ENCODE results near the gene FASTK.
A peak's percentile ranks its signal among the peaks of the same experiment; 100 is the strongest.

Gene FASTK

GRCh38 chr7:151121380-151122170, 41.0 kb upstream of the FASTK start:
- no peak overlapping the region for H3K27ac Mint-ChIP-seq
- no peaks in the 10 kb centered on the region for H3K9me3 Mint-ChIP-seq
- no peak for DNase-seq (ENCODE audit: low spot score in 2 of 2)
- peaks cover 22% of the 10 kb centered on the region for H3K36me3 Mint-ChIP-seq
- H3K4me1 Mint-ChIP-seq = peaks cover 41% of the 10 kb centered on the region
- H3K4me3 Mint-ChIP-seq = no peak overlapping the region
- no peak for ATAC-seq

DNA sequence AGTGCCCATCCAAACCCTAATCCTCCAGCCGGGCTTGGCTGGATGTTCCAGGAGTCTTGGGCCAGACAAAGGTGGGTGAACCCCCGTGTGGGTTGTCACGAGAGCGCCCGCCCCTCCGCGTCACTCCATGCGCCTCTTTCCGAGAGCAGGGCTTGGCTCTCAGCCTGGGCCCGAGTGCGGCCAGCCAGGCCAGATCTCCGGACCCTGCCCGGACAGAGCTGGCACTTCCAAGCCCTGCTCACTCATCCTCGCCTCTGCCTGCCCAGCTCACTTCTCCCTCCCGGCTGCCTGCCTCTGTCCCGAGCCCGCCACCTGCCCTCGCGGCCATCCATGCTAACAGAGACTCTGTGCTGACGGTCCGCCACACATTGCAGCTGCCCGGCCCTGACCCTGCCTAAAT, 40.3 kb upstream of the FASTK start:
- Mint-ChIP-seq H3K9me3 (no peaks in the 10 kb centered on the region), H3K27ac (peak overlapping the region; percentile 14), H3K4me3 (no peak overlapping the region), H3K4me1 (peaks cover 48% of the 10 kb centered on the region), H3K36me3 (peaks cover 22% of the 10 kb centered on the region)
- DNase-seq (ENCODE audit: low spot score in 2 of 2) = no peak
- no peak for ATAC-seq

DNA sequence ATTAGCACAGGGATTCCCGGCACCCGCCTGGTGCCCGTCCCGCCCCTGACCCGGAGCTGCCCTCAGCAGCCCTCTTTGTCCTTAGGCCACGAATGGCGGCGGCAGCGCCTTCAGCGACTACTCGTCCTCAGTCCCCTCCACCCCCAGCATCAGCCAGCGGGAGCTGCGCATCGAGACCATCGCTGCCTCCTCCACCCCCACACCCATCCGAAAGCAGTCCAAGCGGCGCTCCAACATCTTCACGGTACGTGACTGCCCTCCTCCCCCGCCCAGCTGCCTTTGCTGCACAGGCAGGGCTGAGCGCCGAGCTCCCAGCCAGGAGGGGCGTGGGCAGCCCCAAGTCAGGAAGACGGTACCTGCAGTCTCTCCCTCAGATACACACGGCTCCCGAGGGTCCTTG, 39.3 kb upstream of the FASTK start:
- no peak overlapping the region for H3K4me3 Mint-ChIP-seq
- DNase-seq (ENCODE audit: low spot score in 2 of 2) (no peak), ATAC-seq (no peak)
- H3K9me3 Mint-ChIP-seq = no peaks in the 10 kb centered on the region
- H3K27ac Mint-ChIP-seq = peak overlapping the region; percentile 86
- peaks cover 52% of the 10 kb centered on the region for H3K4me1 Mint-ChIP-seq
- peaks cover 22% of the 10 kb centered on the region for H3K36me3 Mint-ChIP-seq

DNA sequence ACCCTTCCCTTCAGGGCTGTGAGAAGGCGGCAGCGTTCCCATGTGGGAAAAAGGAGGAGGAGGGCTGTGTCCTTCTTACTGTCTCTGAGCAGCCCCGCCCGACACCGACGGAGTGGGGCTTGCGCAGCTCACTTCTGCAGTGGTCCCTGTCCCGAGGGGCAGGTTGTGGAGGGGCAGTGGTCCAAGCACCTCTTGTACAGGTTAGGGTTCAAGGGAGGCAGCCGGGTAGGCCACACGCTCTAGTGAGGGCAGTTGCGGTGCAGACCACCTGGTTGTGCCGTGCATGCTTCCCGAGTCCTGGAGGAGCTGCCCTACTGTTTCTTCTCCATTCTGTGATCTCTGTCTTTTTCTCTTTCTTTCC, 38.4 kb upstream of the FASTK start:
- Mint-ChIP-seq H3K27ac (peak overlapping the region; percentile 86), H3K4me1 (peaks cover 47% of the 10 kb centered on the region), H3K36me3 (peaks cover 22% of the 10 kb centered on the region), H3K9me3 (no peaks in the 10 kb centered on the region), H3K4me3 (no peak overlapping the region)
- ATAC-seq (no peak), DNase-seq (ENCODE audit: low spot score in 2 of 2) (no peak)

- no peak overlapping the region for H3K4me3 Mint-ChIP-seq
- H3K27ac Mint-ChIP-seq = peak overlapping the region; percentile 50
Observed at GRCh38 chr7:151118108-151119054, 37.8 kb upstream of the FASTK start.

GRCh38 chr7:151117565-151117964, 37.0 kb upstream of the FASTK start:
- Mint-ChIP-seq H3K4me1 (peaks cover 42% of the 10 kb centered on the region), H3K9me3 (no peaks in the 10 kb centered on the region), H3K36me3 (peaks cover 15% of the 10 kb centered on the region), H3K27ac (peak overlapping the region; percentile 50), H3K4me3 (peak overlapping the region; percentile 47)
- ATAC-seq (peak; percentile 55), DNase-seq (ENCODE audit: low spot score in 2 of 2) (no peak)

More at GRCh38 chr7:151118108-151119054, 37.8 kb upstream of the FASTK start:
- Mint-ChIP-seq H3K9me3 (no peaks in the 10 kb centered on the region), H3K36me3 (peaks cover 15% of the 10 kb centered on the region), H3K4me1 (peaks cover 42% of the 10 kb centered on the region)
- ATAC-seq = no peak
- DNase-seq (ENCODE audit: low spot score in 2 of 2) = no peak

DNA sequence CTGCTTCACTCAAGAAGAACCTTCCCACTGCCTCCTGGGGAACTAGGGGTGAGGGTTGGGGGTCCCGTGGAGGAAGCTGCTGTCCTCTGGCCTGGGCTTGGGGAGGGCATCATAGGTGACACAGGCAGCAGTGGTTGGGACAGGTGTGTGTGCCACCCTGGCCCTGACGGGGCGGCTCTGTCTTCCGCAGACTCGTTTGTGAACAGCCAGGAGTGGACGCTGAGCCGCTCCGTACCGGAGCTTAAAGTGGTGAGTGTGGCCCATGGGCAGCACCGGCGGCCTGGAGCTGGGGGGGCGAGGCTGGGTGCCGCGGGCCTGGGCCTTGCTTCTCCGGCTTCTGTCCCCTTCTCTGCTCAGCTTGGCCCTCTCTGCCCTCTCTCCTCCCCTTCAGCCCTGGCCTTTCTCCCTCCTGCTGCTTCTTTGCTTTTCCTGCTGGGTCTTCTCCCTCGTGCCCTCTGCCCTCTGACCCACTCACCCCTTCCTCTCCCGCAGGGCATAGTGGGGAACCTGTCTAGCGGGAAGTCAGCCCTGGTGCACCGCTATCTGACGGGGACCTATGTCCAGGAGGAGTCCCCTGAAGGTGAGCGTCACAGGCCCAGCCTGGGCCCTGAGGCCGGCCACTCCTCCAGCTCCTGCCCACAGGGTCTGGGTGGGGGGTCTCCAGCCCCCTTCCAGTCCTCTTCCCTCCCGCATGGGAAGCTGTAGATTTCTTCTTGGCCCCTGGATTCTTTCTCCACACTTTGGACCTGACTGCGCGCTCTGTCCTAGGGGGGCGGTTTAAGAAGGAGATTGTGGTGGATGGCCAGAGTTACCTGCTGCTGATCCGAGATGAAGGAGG, 36.2 kb upstream of the FASTK start:
- Mint-ChIP-seq H3K4me3 (peak overlapping the region; percentile 47), H3K4me1 (peaks cover 40% of the 10 kb centered on the region), H3K27ac (peak overlapping the region; percentile 50), H3K9me3 (no peaks in the 10 kb centered on the region), H3K36me3 (peaks cover 15% of the 10 kb centered on the region)
- DNase-seq (ENCODE audit: low spot score in 2 of 2) (no peak), ATAC-seq (no peak)

DNA sequence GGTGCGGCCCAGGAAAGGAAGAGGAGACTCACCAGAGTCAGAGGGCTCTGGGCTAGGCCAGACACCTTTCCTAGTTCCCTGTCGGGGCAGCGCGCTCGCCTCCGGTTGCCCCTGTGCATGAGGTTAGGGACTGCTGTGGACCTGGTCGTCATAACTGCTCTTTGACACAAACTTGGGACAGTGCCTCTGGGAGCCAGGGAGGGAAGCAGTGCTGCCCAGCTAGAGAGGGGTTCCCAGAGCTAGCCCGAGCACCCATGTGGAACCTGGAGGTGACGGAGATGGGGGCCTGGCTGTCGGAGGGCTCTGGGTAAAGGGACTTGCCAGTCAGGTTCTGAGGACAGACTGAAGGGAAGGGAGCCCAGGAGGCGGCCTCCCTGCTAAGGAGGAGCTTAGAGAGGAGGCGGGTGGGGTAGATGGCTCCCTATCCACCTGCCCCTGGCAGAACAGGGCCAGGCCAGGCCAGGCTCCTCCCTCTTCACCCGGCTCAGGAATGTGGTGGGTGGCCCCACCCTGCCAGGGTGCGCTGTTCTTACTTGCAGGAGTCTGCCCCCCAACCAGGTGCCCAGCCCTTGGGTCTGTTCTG, 35.3 kb upstream of the FASTK start:
- no peak for ATAC-seq
- Mint-ChIP-seq H3K27ac (no peak overlapping the region), H3K9me3 (no peaks in the 10 kb centered on the region), H3K4me1 (peaks cover 35% of the 10 kb centered on the region), H3K36me3 (peaks cover 14% of the 10 kb centered on the region), H3K4me3 (peak overlapping the region; percentile 56)
- DNase-seq (ENCODE audit: low spot score in 2 of 2) = no peak

DNA sequence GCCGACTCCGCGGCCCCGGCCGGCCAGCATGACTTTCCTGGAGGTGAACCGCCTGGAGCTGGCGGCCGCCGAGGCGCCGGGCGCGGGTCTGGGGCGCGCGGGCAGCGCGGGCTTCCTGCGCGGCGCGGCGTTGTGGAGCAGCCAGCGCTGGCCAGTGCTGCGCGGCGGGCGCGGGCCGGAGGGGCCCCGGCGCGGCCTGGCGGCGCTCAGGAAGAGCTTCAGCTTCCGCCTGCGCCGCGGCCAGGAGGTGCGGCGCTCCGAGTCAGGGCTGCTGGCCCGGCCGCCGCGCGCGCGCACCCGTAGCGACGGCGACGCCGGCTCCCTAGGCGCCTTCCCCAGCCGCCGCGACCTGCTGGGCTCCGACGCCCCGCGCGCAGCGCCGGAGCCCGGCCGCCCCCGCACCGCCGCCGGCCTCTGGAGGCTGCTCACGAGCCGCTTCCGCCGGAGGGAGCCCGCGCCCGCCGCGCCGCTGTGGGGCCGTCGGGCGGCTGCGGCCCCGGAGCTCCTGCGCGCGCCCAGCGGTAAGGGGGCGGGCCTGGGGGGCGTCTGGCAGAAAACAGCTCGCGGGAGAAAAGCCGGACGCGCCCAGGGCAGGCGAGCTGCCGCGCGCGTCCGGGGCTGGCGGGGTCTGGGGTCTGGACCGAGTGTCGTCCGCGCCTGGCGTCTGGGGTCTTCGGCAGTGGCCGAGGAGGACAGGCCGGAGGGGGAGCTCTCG, 34.7 kb upstream of the FASTK start:
- DNase-seq (ENCODE audit: low spot score in 2 of 2) = peak; percentile 32 to 54
- peaks cover 40% of the 10 kb centered on the region for H3K4me1 Mint-ChIP-seq
- ATAC-seq = peak; percentile 70
- no peak overlapping the region for H3K27ac Mint-ChIP-seq
- no peaks in the 10 kb centered on the region for H3K9me3 Mint-ChIP-seq
- peaks cover 7% of the 10 kb centered on the region for H3K36me3 Mint-ChIP-seq
- peak overlapping the region; percentile 56 for H3K4me3 Mint-ChIP-seq

DNA sequence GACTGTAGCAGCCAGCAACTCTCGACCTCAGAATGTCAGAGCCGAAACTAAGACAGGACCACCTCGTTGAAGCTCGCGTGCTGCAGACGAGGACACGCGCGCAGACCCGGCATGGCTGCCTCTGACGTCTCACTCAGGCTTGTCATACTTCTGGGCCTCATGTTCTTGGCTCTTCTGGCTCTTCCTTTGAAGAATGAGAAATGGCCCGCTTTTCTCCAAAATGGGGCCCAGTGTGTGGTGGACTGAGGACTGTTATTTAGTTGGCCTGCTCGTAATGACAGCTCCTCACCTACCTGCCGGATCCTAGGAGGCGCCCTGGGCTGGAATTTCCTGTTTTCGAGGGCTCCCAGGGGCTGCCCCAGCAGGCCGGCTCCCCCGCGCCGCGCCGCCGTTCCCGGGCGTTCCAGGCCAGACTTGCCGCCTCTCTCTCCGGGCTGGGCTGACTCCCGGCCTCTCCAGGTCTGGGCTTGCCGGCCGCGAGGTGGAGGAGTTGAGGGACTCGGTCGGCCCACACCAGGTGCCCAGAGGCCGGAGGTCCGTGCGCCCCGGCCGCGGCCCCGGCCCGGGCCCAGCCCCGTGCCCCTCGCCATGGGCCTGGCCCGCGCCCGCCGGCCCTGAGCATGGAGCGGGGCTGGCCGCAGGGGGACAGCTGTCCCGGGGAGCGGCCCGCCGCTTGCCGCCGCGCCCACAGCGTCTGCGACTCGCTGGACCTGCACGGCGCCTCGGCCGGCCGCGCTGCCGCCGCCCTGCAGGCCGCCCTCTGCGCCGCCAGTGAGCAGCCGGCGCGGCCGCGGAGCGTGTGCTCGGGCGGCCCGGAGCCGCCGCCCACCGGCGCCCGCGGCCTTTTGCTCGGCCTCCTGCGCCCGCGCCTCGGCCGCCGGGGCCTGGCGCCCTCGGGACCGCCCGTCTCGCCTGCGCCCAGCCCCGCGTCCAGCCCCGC, 33.8 kb upstream of the FASTK start:
- Mint-ChIP-seq H3K4me3 (peak overlapping the region; percentile 13), H3K36me3 (no peaks in the 10 kb centered on the region), H3K9me3 (no peaks in the 10 kb centered on the region), H3K27ac (no peak overlapping the region), H3K4me1 (peaks cover 41% of the 10 kb centered on the region)
- ATAC-seq = peak; percentile 35
- DNase-seq (ENCODE audit: low spot score in 2 of 2) = no peak

DNA sequence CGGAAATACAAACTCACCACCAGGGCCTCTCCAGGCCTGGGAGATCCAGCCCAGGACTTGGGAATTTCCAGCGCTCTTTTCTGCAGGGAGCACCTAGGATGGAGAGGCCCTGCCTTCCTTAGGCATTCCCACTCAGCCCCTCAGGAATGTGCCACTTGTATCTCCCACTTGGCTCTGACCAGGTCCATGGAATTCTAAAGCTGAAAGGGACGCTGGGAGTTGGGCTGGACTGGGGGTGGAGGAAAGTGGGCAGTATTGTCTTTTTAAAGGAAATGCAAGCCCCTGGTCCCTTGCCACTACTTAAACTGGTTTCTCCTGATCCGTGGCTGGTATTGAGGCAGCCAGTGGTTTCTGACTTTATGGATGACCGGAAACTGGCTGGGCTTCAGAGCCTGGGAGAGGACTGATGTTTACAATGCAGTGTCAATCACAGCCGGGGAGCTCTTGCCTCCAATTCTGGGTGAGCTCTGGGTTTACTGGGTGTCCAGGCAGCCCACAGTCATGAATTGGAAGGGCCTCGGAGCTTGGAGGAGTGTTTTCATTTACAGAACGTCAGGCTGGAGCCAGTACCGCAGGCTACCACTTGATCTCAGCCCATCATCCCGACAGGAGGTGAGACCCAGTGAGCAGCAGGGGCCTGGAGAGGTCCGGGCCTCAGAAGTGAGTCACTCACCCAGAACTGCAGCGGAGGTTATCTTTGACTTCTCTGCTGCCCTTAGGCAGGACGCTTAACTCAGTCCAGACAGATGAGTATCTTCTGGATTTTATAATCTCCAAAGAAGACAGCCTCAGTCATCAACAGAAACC, 32.9 kb upstream of the FASTK start:
- H3K36me3 Mint-ChIP-seq = no peaks in the 10 kb centered on the region
- no peaks in the 10 kb centered on the region for H3K9me3 Mint-ChIP-seq
- no peak overlapping the region for H3K27ac Mint-ChIP-seq
- ATAC-seq = no peak
- peak overlapping the region; percentile 13 for H3K4me3 Mint-ChIP-seq
- DNase-seq (ENCODE audit: low spot score in 2 of 2) = no peak
- peaks cover 33% of the 10 kb centered on the region for H3K4me1 Mint-ChIP-seq

DNA sequence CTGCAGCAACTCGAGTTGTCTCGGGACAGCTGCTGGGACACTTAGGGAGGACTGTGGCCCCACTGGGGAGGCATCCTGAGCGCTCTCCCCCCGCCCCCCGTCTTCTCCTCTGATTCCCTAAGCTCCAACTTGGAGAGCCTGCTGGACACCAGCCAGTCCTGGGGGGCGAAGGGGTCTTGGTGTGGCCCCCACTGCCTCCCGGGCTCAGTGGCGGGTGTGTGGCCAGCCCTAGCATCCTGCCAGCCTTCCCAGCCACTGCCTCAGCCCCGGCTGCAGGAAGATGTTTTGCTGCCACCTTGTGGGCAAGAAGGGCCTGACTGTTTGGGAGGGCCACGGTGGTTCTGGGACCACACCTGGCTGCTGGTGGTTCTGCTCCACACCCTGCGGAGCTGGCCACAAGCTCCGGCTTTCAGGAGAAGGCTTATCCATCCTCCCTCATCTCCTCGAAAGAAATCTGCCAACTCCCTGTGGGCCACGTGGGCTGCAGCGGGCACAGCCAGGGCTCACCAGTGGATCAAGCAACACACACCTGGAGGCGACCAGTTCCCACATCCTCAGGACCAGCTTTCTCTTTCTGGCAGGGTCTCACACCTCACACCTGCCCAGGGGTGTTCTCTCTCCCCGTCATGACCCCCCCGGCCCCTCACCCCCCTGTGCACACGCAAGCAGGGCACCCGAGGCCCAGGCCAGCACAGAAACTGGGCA, 30.5 kb upstream of the FASTK start:
- no peak overlapping the region for H3K4me3 Mint-ChIP-seq
- H3K27ac Mint-ChIP-seq = no peak overlapping the region
- ATAC-seq (peak; percentile 83), DNase-seq (ENCODE audit: low spot score in 2 of 2) (peak; percentile 67 to 86)
- H3K4me1 Mint-ChIP-seq = peaks cover 14% of the 10 kb centered on the region
- H3K36me3 Mint-ChIP-seq = no peaks in the 10 kb centered on the region
- no peaks in the 10 kb centered on the region for H3K9me3 Mint-ChIP-seq

All from stimulated activated effector memory CD8-positive, alpha-beta T cell treated with anti-CD3 and anti-CD28 coated beads, Interleukin-12 subunit alpha, Interleukin-12 subunit beta, amount 100 ng/mL, for 72 hours (primary cell).